Measurements from ENCODE around the gene RHBDD3.

Gene RHBDD3

DNA sequence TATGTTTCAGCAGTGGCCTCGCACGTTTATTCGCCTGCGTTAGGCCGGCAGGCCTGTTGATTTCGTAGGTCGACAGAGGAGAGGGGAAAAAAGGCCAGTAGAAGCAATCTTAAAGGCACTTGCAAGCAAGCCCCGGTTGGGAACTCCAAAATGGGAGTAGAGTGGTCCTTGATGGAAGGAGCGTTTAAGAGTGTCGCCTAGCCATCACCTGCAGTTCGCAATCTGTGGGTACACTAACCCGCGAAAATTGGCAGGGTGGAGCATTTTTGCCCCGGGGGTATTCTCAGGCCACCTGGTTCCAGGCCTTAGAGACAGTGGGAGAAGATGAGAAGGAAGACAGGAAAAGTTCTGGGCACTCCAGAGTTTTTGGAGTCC, 1.4 kb upstream of the RHBDD3 start:
- Histone ChIP-seq H2BK12ac (ENCODE audit: low read length) (no peak overlapping the region), H3K14ac (ENCODE audit: low read length) (no peak overlapping the region), H2BK120ac (ENCODE audit: low read depth, low read length) (no peak overlapping the region), H3K79me1 (ENCODE audit: low read depth, low read length) (peaks cover 17% of the 10 kb centered on the region), H3K9me3 (replicated peaks in 1 of 2; ENCODE audit: control insufficient read depth in 2 of 2, insufficient read depth in 1 of 2, low read depth in 1 of 2, low read length in 2 of 2) (no peaks in the 10 kb centered on the region), H2AFZ (ENCODE audit: low read length) (no peak overlapping the region), H4K8ac (ENCODE audit: low read depth, low read length) (no peak overlapping the region), H3K4me3 (ENCODE audit: low read length in 2 of 2) (peak overlapping the region; percentile 70 to 94), H3K4me1 (ENCODE audit: control insufficient read depth in 2 of 2, insufficient read depth in 1 of 2, low read depth in 1 of 2, low read length in 2 of 2) (peaks cover 13 to 39% of the 10 kb centered on the region in 2 donors), H2BK5ac (ENCODE audit: low read length) (peak overlapping the region; percentile 98), H3K4ac (ENCODE audit: low read length) (no peak overlapping the region), H3K27ac (replicated peaks; ENCODE audit: low read length) (no peak overlapping the region), H3K27me3 (ENCODE audit: control insufficient read depth in 3 of 3, insufficient read depth in 3 of 3, low read depth in 1 of 3, low read length in 3 of 3) (no peaks in the 10 kb centered on the region), H2BK15ac (ENCODE audit: low read length) (no peak overlapping the region), H3K4me2 (ENCODE audit: insufficient read depth, low read length, poor library complexity, severe bottlenecking) (peak overlapping the region; percentile 79), H3K9ac (ENCODE audit: low read depth, low read length, poor library complexity) (peak overlapping the region; percentile 38), H4K91ac (ENCODE audit: low read depth, low read length, poor library complexity) (no peak overlapping the region), H2AK5ac (ENCODE audit: low read depth, low read length) (no peak overlapping the region), H3K36me3 (replicated peaks in 1 of 2; ENCODE audit: control insufficient read depth in 2 of 2, insufficient read depth in 2 of 2, low read length in 2 of 2) (peaks cover 19 to 72% of the 10 kb centered on the region in 2 donors), H3K23ac (ENCODE audit: low read depth, low read length, poor library complexity) (no peak overlapping the region), H3K18ac (ENCODE audit: low read length) (no peak overlapping the region)
- WGBS, 2 donors (ENCODE audit: extremely low coverage in 2 of 2, insufficient read length in 2 of 2, insufficient replicate concordance in 1 of 2) = no CpG with 5 or more reads among the region's 14 CpGs
- DNase-seq (ENCODE audit: low spot score) = no peak

DNA sequence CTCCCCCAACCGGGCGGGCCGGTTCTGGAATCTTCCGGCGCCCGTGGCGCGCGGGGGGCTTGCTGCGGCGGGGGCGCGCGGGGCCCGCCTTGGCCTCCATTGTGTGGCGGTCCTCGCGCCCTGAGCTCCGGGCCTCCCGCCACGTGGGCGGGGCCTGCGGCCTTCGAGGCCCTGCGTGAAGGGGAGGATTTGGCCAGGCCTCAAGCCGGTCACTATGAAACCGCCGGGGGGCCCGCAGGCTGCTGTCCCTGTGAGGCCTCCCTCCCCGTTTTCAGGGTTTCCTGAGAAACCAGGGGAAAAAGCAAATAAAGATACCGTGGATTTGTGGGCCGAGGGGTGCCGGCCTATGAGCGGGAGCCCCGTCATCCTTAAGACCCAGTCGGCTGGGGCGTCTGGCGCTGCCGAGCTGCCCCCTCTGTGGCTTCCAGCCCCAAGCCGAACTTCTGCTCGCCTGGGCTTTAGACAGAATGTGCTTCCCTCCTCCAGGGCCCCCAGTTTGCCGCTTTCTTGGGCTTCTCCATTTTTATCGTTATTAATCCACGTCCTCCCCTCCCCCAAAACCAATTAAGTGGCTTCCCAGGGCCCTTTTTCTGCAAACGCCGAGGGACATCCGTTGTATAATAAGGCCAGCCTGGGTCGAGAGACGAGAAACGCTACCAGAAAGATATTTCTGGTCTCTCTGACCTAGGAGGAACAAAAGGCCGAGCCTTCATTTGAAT, 889 bp upstream of the RHBDD3 start:
- Histone ChIP-seq H3K27ac (replicated peaks; ENCODE audit: low read length) (peak overlapping the region; percentile 95), H2BK120ac (ENCODE audit: low read depth, low read length) (no peak overlapping the region), H3K23ac (ENCODE audit: low read depth, low read length, poor library complexity) (peak overlapping the region; percentile 14), H2BK5ac (ENCODE audit: low read length) (peak overlapping the region; percentile 98), H2AK5ac (ENCODE audit: low read depth, low read length) (peak overlapping the region; percentile 49), H3K9me3 (replicated peaks in 1 of 2; ENCODE audit: control insufficient read depth in 2 of 2, insufficient read depth in 1 of 2, low read depth in 1 of 2, low read length in 2 of 2) (no peaks in the 10 kb centered on the region), H3K4me1 (ENCODE audit: control insufficient read depth in 2 of 2, insufficient read depth in 1 of 2, low read depth in 1 of 2, low read length in 2 of 2) (peaks cover 13 to 39% of the 10 kb centered on the region in 2 donors), H2AFZ (ENCODE audit: low read length) (peak overlapping the region; percentile 100), H3K14ac (ENCODE audit: low read length) (peak overlapping the region; percentile 22), H3K4ac (ENCODE audit: low read length) (no peak overlapping the region), H2BK12ac (ENCODE audit: low read length) (peak overlapping the region; percentile 41), H4K91ac (ENCODE audit: low read depth, low read length, poor library complexity) (peak overlapping the region; percentile 28), H3K9ac (ENCODE audit: low read depth, low read length, poor library complexity) (peak overlapping the region; percentile 92), H4K8ac (ENCODE audit: low read depth, low read length) (no peak overlapping the region), H3K27me3 (ENCODE audit: control insufficient read depth in 3 of 3, insufficient read depth in 3 of 3, low read depth in 1 of 3, low read length in 3 of 3) (no peaks in the 10 kb centered on the region), H2BK15ac (ENCODE audit: low read length) (peak overlapping the region; percentile 38), H3K4me2 (ENCODE audit: insufficient read depth, low read length, poor library complexity, severe bottlenecking) (peak overlapping the region; percentile 79), H3K36me3 (replicated peaks in 1 of 2; ENCODE audit: control insufficient read depth in 2 of 2, insufficient read depth in 2 of 2, low read length in 2 of 2) (peaks cover 22 to 72% of the 10 kb centered on the region in 2 donors), H3K18ac (ENCODE audit: low read length) (peak overlapping the region; percentile 99), H3K4me3 (ENCODE audit: low read length in 2 of 2) (peak overlapping the region; percentile 70 to 94), H3K79me1 (ENCODE audit: low read depth, low read length) (peaks cover 20% of the 10 kb centered on the region)
- peak; percentile 69 for DNase-seq (ENCODE audit: low spot score)
- whole genome bisulfite sequencing, 2 donors (ENCODE audit: extremely low coverage in 2 of 2, insufficient read length in 2 of 2, insufficient replicate concordance in 1 of 2) = no CpG with 5 or more reads among the region's 51 CpGs

DNA sequence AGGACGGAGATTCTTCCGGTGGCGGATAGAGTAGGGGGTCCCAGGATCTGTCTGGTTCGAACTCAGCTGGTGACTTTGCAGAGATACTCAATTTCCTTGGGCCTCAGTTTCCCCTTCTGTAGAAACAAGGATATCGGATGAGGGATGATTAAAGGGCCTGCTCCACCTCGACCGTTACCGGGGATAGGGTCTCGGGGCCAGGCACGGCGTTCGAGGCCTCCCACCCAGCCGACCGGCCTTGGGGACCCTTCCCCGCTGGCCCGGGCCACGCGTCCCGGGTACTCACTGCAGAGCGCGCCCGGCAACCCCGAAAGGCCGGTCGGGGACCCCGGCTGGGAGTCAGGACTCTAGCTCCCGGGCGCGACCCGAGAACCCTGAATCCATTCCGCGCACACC, 321 bp downstream of the RHBDD3 start:
- Histone ChIP-seq H4K91ac (ENCODE audit: low read depth, low read length, poor library complexity) (no peak overlapping the region), H2BK15ac (ENCODE audit: low read length) (no peak overlapping the region), H2AK5ac (ENCODE audit: low read depth, low read length) (no peak overlapping the region), H3K4me2 (ENCODE audit: insufficient read depth, low read length, poor library complexity, severe bottlenecking) (peak overlapping the region; percentile 77), H3K23ac (ENCODE audit: low read depth, low read length, poor library complexity) (peak overlapping the region; percentile 85), H3K4ac (ENCODE audit: low read length) (no peak overlapping the region), H2BK12ac (ENCODE audit: low read length) (no peak overlapping the region), H3K4me1 (ENCODE audit: control insufficient read depth in 2 of 2, insufficient read depth in 1 of 2, low read depth in 1 of 2, low read length in 2 of 2) (peaks cover 13 to 39% of the 10 kb centered on the region in 2 donors), H2BK5ac (ENCODE audit: low read length) (peak overlapping the region; percentile 98), H2AFZ (ENCODE audit: low read length) (peak overlapping the region; percentile 100), H3K36me3 (replicated peaks in 1 of 2; ENCODE audit: control insufficient read depth in 2 of 2, insufficient read depth in 2 of 2, low read length in 2 of 2) (peaks cover 22 to 62% of the 10 kb centered on the region in 2 donors), H4K8ac (ENCODE audit: low read depth, low read length) (no peak overlapping the region), H3K79me1 (ENCODE audit: low read depth, low read length) (peaks cover 20% of the 10 kb centered on the region), H3K18ac (ENCODE audit: low read length) (peak overlapping the region; percentile 100), H3K9ac (ENCODE audit: low read depth, low read length, poor library complexity) (peak overlapping the region; percentile 83), H3K27me3 (ENCODE audit: control insufficient read depth in 3 of 3, insufficient read depth in 3 of 3, low read depth in 1 of 3, low read length in 3 of 3) (no peaks in the 10 kb centered on the region), H2BK120ac (ENCODE audit: low read depth, low read length) (peak overlapping the region; percentile 98), H3K14ac (ENCODE audit: low read length) (no peak overlapping the region), H3K27ac (replicated peaks; ENCODE audit: low read length) (peak overlapping the region; percentile 95), H3K9me3 (replicated peaks in 1 of 2; ENCODE audit: control insufficient read depth in 2 of 2, insufficient read depth in 1 of 2, low read depth in 1 of 2, low read length in 2 of 2) (no peaks in the 10 kb centered on the region), H3K4me3 (ENCODE audit: low read length in 2 of 2) (peak overlapping the region; percentile 70 to 94)
- DNase-seq (ENCODE audit: low spot score) = no peak
- WGBS, 2 donors (ENCODE audit: extremely low coverage in 2 of 2, insufficient read length in 2 of 2, insufficient replicate concordance in 1 of 2) = no CpG with 5 or more reads among the region's 32 CpGs

DNA sequence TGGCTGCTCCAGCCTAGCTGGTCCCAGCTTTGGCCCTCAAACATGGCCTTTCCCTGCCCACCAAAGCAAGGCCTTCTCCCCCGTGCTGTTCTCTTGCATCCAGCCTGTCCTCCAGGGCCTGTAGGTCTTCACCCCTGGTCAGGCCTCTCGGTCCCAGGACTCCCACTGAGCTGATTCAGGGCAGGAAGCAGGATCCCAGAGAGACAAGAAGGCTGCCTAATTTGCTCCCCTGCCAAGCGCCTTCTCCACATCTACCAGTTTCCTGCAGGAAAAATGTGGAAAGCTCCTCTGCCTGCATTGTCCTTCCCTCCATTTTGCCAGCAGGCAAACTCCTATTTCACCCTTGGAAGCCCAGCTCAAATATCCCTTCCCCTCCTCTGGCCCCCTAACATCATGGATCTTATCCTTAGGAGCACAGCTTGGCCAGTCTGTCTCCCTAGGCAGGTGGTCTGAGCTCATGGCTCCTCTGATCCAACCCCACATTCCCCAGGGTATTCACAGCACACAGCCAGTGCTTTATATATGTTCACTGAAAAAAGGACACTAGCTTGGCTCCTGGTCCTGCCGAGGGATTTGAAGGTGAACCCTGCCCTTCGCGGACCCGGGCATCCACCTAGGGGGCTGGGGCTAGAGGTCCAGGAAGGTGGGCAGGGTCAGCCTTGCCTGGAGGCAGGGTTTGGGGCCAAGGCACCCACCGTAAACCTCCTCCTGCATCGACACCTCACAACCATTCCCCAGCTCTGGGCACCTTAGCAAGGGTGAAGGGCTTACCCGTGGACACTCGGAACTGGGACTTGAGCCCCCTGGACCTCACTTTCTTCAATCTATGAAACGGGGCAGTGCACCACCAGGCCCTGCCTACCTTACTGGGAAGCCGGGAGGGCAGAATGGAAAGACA, 968 bp downstream of the RHBDD3 start:
- H2BK5ac ChIP-seq (ENCODE audit: low read length) = no peak overlapping the region
- H4K8ac ChIP-seq (ENCODE audit: low read depth, low read length) = no peak overlapping the region
- peaks cover 22 to 56% of the 10 kb centered on the region in 2 donors for H3K36me3 ChIP-seq (replicated peaks in 1 of 2; ENCODE audit: control insufficient read depth in 2 of 2, insufficient read depth in 2 of 2, low read length in 2 of 2)
- H3K9me3 ChIP-seq (replicated peaks in 1 of 2; ENCODE audit: control insufficient read depth in 2 of 2, insufficient read depth in 1 of 2, low read depth in 1 of 2, low read length in 2 of 2) = no peaks in the 10 kb centered on the region
- no peak overlapping the region for H3K14ac ChIP-seq (ENCODE audit: low read length)
- H2AK5ac ChIP-seq (ENCODE audit: low read depth, low read length) = peak overlapping the region; percentile 41
- H2BK120ac ChIP-seq (ENCODE audit: low read depth, low read length) = no peak overlapping the region
- no CpG with 5 or more reads among the region's 13 CpGs for WGBS, 2 donors (ENCODE audit: extremely low coverage in 2 of 2, insufficient read length in 2 of 2, insufficient replicate concordance in 1 of 2)
- peak overlapping the region; percentile 28 for H3K18ac ChIP-seq (ENCODE audit: low read length)
- H3K27me3 ChIP-seq (ENCODE audit: control insufficient read depth in 3 of 3, insufficient read depth in 3 of 3, low read depth in 1 of 3, low read length in 3 of 3) = no peaks in the 10 kb centered on the region
- no peak overlapping the region for H4K91ac ChIP-seq (ENCODE audit: low read depth, low read length, poor library complexity)
- no peak overlapping the region for H2BK15ac ChIP-seq (ENCODE audit: low read length)
- peak overlapping the region; percentile 83 for H3K9ac ChIP-seq (ENCODE audit: low read depth, low read length, poor library complexity)
- H3K27ac ChIP-seq (replicated peaks; ENCODE audit: low read length) = no peak overlapping the region
- H2BK12ac ChIP-seq (ENCODE audit: low read length) = no peak overlapping the region
- H3K4ac ChIP-seq (ENCODE audit: low read length) = peak overlapping the region; percentile 7
- peaks cover 13 to 37% of the 10 kb centered on the region in 2 donors for H3K4me1 ChIP-seq (ENCODE audit: control insufficient read depth in 2 of 2, insufficient read depth in 1 of 2, low read depth in 1 of 2, low read length in 2 of 2)
- H3K4me3 ChIP-seq (ENCODE audit: low read length in 2 of 2) = peak overlapping the region; percentile 70 to 94
- H3K79me1 ChIP-seq (ENCODE audit: low read depth, low read length) = peaks cover 20% of the 10 kb centered on the region
- no peak for DNase-seq (ENCODE audit: low spot score)
- H3K4me2 ChIP-seq (ENCODE audit: insufficient read depth, low read length, poor library complexity, severe bottlenecking) = peak overlapping the region; percentile 77
- H2AFZ ChIP-seq (ENCODE audit: low read length) = peak overlapping the region; percentile 100
- H3K23ac ChIP-seq (ENCODE audit: low read depth, low read length, poor library complexity) = peak overlapping the region; percentile 8

Data from neuronal stem cell (in vitro differentiated cells).